Chondrocyte (in vitro differentiated cells): ENCODE results near the gene RREB1. TPM values are rescaled to one million over a fixed set of nuclear protein-coding genes. Genes with fewer than 3 reads are reported as not detected.
"Not testable (repeated sequence)": the region's sequence is repeated elsewhere in the genome, so short reads cannot be mapped to it uniquely, and the experiment has no call there.

ENCODE experiments used
- DNase-seq: peaks from one replicate; pipeline ENCODE4 v3.0.0; 2021; ENCODE audit warnings: mixed read lengths, low spot score
- H3K27ac Mint-ChIP-seq: one replicate; pipeline ENCODE4 v1.8.0; 2021; ENCODE audit warnings: mild to moderate bottlenecking, moderate library complexity, mixed read lengths; ENCODE audit not compliant: unreplicated experiment
- H3K27me3 Mint-ChIP-seq: 2 replicates; pipeline ENCODE4 v1.8.0; 2021; ENCODE audit warnings: low read depth, mixed read lengths
- H3K36me3 Mint-ChIP-seq: 2 replicates; pipeline ENCODE4 v1.8.0; 2021; ENCODE audit warnings: low read depth, mixed read lengths
- H3K4me1 Mint-ChIP-seq: 2 replicates; pipeline ENCODE4 v1.8.0; 2021; ENCODE audit warnings: low read depth, mild to moderate bottlenecking, mixed read lengths
- H3K4me3 Mint-ChIP-seq: one replicate; pipeline ENCODE4 v1.8.0; 2021; ENCODE audit warnings: mild to moderate bottlenecking, moderate library complexity, mixed read lengths; ENCODE audit not compliant: unreplicated experiment
- H3K9me3 Mint-ChIP-seq: 2 replicates; pipeline ENCODE4 v1.8.0; 2021; ENCODE audit warnings: low read depth, mixed read lengths
- total RNA-seq: library from RNA; stranded (reverse); gene quantifications from 3 replicates; pipeline ENCODE4 v1.2.1, GENCODE V29; 2021
- TF ChIP-seq, protein P1 (sequence below): fragments of 200-600 bp; sonication (generic); IDR thresholded peaks from 2 replicates; pipeline ENCODE4 v1.5.0; 2021; ENCODE audit warnings: antibody characterized with exemption, mild to moderate bottlenecking, moderate library complexity

Gene RREB1
- total RNA-seq, 1 donor from 2014 or later, result 28.4 TPM

DNA sequence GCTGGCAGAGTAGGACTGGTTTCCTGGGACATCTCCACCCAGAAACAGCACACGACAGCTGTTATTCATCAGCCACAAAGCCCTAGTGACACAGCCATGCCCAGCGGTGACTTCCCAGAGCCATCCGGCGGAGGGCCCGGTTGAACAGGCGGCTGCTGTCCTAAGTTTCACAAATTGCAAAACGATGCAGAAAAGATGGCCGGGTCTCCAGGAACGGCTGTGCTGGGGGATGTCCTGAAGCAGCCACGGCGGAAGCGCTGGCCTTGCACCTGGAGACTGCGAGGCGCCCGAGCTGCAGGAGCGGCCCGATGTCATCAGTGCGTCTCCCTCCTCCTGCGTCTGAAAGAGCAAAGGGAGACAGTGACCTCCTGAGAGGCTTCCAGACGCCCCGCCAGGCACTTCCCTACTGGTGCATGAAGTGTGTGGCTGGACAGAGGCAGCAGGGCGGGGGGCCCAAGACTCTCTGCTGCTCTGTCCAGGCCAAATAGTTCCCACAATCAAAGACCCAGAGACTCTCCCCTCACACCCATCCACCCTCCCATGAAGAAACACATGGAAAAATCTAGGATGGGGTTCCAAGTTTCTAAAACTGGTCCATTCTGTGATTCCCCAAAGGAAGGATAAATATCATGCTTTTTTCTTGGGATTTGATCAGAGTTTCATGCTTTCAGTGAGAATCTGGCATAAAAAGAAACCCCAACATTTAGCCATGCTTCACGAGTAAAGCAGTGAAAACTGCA lies 161.2 kb downstream of the RREB1 start:
- H3K27me3 Mint-ChIP-seq, result no peaks in the 10 kb centered on the region
- H3K9me3 Mint-ChIP-seq, result no peaks in the 10 kb centered on the region
- TF ChIP-seq, protein P1, sequence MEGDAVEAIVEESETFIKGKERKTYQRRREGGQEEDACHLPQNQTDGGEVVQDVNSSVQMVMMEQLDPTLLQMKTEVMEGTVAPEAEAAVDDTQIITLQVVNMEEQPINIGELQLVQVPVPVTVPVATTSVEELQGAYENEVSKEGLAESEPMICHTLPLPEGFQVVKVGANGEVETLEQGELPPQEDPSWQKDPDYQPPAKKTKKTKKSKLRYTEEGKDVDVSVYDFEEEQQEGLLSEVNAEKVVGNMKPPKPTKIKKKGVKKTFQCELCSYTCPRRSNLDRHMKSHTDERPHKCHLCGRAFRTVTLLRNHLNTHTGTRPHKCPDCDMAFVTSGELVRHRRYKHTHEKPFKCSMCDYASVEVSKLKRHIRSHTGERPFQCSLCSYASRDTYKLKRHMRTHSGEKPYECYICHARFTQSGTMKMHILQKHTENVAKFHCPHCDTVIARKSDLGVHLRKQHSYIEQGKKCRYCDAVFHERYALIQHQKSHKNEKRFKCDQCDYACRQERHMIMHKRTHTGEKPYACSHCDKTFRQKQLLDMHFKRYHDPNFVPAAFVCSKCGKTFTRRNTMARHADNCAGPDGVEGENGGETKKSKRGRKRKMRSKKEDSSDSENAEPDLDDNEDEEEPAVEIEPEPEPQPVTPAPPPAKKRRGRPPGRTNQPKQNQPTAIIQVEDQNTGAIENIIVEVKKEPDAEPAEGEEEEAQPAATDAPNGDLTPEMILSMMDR, result no peak
- H3K27ac Mint-ChIP-seq, result no peak overlapping the region
- DNase-seq, result no peak
- no peak overlapping the region for H3K4me3 Mint-ChIP-seq
- no peaks in the 10 kb centered on the region for H3K36me3 Mint-ChIP-seq
- H3K4me1 Mint-ChIP-seq, result peaks cover 20% of the 10 kb centered on the region

DNA sequence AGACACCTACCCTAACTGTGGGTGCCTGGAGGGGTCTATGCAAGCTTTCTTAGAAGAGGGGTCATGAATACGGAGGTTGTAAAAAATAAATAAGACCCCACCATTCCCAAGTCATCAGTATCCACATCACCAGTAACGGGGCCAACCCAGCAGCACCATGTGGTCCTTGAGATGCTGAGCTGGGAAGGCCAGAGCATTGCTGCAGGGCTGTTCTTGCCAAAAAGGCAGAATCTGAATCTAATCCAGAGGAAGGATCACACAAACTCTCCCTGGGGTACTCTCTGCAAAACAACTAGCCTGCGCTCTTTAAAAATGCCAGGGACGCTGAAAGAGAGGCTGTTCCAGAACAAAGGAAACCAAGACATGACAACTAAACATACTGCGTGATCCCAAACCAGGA lies 162.1 kb downstream of the RREB1 start:
- TF ChIP-seq, protein P1, result no peak
- H3K36me3 Mint-ChIP-seq, result no peaks in the 10 kb centered on the region
- no peaks in the 10 kb centered on the region for H3K9me3 Mint-ChIP-seq
- H3K27me3 Mint-ChIP-seq, result no peaks in the 10 kb centered on the region
- H3K4me1 Mint-ChIP-seq, result peaks cover 20% of the 10 kb centered on the region
- DNase-seq, result no peak
- no peak overlapping the region for H3K4me3 Mint-ChIP-seq
- H3K27ac Mint-ChIP-seq, result no peak overlapping the region

DNA sequence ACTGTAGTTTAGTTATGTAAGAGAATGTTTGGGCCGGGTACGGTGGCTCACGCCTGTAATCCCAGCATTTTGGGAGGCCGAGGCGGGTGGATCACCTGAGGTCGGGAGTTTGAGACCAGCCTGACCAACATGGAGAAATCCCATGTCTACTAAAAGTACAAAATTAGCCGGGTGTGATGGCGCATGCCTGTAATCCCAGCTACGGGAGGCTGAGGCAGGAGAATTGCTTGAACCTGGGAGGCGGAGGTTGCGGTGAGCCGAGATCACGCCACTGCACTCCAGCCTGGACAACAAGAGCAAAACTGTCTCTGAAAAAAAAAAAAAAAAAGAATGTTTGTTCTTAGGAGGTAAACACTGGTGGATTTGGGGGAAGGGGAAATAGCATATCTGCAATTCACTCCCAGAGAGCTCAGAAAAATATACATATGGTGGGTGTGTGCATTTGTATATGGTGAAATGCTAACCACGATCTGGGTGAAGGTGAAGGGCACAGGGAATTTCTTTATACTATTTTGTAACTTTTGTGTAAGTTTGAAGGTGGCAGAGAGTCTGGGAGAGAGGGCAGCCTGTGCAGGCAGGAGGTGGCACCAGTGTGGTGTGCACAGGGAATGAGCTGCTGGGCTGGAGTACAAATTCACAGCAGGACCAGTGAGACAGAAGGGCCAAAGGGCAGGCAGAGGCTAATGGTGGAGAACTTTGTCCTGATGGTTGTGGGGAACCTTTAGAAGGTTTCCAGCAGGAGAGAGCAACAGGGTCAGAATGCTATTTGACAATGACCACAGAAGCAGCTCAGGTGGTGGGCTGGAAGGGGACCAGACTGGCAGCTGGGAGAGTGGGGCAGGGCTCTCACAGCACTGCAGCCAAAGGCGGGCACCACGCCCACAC lies 162.8 kb downstream of the RREB1 start:
- Mint-ChIP-seq H3K27me3 (no peaks in the 10 kb centered on the region), H3K9me3 (no peaks in the 10 kb centered on the region), H3K27ac (no peak overlapping the region), H3K4me3 (no peak overlapping the region), H3K4me1 (peaks cover 20% of the 10 kb centered on the region), H3K36me3 (no peaks in the 10 kb centered on the region)
- TF ChIP-seq, protein P1, result no peak
- DNase-seq, result no peak

DNA sequence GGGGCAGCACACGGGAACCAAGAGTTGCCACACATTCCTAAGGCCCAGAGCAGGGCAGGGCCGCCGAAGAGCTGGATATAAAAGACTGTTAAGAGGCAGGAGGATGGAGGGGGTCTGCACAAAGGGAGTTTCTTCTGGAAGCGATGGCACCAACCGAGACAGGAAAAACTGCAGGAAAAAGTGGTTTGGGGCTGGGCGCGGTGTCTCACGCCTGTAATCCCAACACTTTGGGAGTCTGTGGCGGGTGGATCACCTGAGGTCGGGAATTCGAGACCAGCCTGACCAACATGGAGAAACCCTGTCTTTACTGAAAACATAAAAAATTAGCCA lies 163.4 kb downstream of the RREB1 start:
- H3K4me3 Mint-ChIP-seq, result no peak overlapping the region
- TF ChIP-seq, protein P1, result no peak
- DNase-seq, result no peak
- H3K4me1 Mint-ChIP-seq, result peaks cover 25% of the 10 kb centered on the region
- no peak overlapping the region for H3K27ac Mint-ChIP-seq
- no peaks in the 10 kb centered on the region for H3K36me3 Mint-ChIP-seq
- no peaks in the 10 kb centered on the region for H3K27me3 Mint-ChIP-seq
- H3K9me3 Mint-ChIP-seq, result no peaks in the 10 kb centered on the region

DNA sequence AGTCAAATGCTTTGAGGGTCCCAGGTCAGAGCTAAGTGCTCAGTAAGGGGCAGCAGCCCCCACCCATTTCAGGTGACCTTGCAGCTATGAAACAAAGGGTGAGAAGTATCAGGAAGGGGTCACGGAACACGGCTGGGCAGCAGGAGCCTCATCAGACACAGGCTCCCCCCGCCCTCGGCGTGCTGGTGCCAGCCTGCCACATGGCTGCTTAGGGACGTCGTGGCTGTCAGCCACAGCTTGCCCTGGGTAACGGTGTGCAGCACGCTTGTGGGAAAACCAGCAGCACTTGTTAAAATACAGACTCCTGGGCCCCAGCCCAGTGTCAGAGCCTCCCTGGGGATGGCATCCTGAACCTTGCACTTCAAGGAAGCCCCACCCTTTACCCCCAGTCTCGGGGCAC lies 165.9 kb downstream of the RREB1 start:
- H3K9me3 Mint-ChIP-seq, result no peaks in the 10 kb centered on the region
- no peak overlapping the region for H3K4me3 Mint-ChIP-seq
- no peak for DNase-seq

DNA sequence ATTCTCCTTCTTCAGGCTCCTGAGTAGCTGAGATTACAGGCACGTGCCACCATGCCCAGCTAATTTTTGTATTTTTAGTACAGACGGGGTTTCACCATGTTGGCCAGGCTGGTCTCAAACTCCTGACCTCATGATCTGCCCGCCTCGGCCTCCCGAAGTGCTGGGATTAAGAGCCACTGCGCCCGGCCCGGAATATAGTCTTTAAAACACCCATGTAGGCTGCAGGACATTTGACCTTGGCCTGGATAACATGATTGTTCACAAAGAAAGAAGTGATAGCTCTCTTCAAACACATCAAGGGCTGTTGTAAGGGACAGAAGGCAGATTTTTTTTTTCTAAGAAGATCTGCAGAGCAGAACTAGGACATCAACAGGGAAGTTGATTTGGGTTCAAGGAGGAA lies 166.8 kb downstream of the RREB1 start:
- peaks cover 19% of the 10 kb centered on the region for H3K4me1 Mint-ChIP-seq
- not testable (repeated sequence) for DNase-seq, H3K4me3 Mint-ChIP-seq, H3K36me3 Mint-ChIP-seq, H3K27me3 Mint-ChIP-seq, H3K9me3 Mint-ChIP-seq, H3K27ac Mint-ChIP-seq

More for the DNA sequence above, 165.9 kb downstream of the RREB1 start:
- Mint-ChIP-seq H3K27ac (no peak overlapping the region), H3K4me1 (peaks cover 16% of the 10 kb centered on the region), H3K36me3 (no peaks in the 10 kb centered on the region), H3K27me3 (no peaks in the 10 kb centered on the region)
- TF ChIP-seq, protein P1, result no peak
